GM21515 (cell line): ENCODE measurements around the gene FAM3A.
A peak's percentile ranks its signal among the peaks of the same experiment; 100 is the strongest.

Experiments used
- ATAC-seq: cut with Tn5 transposase; IDR thresholded peaks from one replicate; pipeline ENCODE4 v1.9.1; 2021; ENCODE audit not compliant: unreplicated experiment

Gene FAM3A

DNA sequence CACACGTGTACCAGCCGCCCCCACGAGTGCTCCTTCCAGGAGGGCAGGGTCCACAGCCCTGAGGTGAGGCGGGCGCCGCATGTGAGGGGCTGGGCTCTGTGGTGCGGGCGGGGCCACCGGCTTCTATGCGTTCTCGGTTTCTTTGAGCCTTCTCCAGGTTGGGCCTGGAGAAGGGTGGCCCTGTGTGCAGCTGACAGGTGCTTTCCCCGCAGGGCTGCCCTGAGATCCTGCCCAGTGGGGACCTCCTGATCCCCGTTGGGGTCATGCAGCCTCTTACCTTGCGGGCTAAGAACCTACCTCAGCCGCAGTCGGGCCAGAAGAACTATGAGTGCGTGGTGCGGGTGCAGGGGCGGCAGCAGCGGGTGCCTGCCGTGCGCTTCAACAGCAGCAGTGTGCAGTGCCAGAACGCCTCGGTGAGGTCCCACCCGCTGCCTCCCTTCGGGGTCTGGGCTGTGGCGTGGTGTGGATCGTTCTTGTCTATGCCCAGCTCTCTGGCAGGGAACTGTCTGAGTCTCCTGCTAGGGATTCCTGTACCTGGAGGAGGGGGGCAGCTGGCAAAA lies 51.1 kb downstream of the FAM3A start:
- ATAC-seq: no peak

DNA sequence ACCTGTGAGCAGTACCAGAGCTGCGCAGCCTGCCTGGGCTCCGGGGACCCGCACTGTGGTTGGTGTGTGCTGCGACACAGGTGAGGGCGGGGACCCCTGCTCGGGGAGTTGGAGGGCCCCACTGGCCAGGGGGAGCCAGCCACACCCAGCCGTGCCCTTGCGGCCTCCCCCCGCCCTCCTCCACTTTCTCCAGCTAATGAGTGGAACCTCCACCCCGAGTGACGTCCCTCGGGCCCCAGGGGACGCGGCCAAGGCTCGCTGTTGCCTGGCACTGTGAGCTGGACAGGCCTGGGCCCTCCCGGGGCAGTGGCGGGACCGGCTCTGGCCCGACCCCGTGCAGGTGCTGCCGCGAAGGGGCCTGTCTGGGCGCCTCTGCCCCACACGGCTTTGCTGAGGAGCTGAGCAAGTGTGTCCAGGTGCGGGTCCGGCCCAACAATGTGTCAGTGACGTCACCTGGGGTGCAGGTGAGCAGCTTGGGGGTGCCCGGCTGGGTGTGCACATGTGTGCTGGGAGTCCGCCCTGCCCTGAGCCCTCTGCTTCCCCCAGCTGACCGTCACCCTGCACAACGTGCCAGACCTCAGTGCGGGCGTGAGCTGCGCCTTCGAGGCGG lies 52.3 kb downstream of the FAM3A start:
- ATAC-seq: no peak

DNA sequence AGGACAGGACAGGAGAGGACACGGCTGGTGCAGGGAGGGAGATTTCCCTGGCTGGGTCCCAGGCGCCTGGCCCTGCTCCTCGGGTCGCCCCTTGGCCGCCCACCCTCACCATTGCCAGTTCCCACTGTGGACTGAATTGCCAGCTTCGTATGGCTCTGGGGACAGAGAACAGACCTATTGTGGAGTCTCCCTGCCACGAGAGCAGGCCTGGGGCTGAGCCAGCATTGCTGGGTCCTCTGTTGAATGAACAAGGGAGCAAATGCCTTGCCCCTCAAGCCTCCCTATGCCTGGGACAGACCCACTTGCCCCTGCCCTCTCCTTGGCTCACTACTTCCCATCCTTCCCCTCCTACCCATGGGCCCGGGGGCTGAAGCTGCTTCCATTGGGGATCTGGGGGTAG lies 53.6 kb downstream of the FAM3A start:
- no peak for ATAC-seq

DNA sequence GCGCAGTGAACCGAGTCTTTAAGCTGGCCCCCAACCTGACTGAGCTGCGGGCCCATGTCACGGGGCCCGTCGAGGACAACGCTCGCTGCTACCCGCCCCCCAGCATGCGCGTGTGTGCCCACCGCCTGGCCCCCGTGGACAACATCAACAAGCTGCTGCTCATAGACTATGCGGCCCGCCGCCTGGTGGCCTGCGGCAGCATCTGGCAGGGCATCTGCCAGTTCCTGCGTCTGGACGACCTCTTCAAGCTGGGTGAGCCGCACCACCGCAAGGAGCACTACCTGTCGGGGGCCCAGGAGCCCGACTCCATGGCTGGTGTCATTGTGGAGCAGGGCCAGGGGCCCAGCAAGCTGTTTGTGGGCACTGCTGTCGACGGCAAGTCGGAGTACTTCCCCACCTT lies 55.7 kb downstream of the FAM3A start:
- ATAC-seq: no peak

DNA sequence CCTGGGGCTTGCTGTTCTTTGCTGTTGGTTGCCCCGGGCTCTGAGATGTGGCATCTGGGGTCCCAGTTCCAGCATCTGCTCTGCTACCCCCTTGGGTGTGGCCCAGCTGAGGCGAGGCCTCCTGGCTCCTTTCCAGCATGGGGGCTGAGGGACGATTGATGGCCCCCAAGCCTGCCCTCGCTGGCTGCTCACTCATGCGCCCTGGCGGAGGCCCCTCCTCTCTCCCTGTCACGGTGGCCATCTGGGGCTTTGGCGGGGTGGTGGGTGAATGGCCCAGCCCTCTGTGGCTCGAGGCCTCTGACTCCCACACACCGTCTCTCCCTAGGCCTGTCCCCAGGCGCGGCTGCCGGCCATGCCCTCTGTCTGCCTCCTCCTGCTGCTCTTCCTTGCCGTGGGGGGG lies 56.2 kb downstream of the FAM3A start:
- ATAC-seq: no peak

DNA sequence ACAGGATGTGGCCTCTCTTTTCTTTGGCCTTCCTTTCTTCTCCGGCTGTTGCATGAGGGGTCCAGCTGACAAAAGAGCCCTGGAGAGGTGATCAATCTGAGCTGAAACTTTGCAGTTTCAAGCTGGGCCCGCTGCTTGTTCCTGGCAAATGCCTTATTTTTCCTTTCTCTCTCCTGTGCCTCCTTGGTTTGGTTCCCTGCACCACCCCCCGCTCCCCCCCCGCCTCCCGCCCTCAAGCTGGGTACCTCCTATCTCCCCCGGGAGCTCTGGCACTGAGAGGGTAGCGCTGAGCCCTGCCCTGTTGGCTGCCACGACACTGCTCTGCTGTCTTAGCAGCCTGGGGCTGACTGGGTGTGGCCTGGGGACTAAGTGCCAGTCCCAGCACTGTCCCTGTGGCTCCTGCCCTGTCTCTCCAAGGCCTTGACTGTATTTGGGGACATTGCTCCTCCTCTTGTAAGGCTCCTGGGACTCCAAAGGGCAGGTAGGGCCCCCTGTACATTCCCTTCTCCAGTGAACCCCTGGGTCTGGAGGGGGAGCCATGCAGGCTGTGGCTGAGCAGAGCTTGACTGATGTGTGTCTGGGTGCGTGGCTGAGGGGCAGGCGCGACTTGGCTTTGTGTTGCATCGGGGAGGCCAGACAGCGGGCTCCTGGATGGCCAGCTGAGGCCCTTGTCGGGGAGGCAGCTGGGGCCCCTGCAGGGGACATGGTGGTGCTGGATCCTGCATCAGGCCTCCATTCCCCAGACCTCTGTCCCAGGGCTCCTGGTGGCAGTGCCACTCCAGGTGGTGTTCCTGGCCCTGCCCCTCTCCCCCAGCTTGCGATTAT lies 56.9 kb downstream of the FAM3A start:
- no peak for ATAC-seq

DNA sequence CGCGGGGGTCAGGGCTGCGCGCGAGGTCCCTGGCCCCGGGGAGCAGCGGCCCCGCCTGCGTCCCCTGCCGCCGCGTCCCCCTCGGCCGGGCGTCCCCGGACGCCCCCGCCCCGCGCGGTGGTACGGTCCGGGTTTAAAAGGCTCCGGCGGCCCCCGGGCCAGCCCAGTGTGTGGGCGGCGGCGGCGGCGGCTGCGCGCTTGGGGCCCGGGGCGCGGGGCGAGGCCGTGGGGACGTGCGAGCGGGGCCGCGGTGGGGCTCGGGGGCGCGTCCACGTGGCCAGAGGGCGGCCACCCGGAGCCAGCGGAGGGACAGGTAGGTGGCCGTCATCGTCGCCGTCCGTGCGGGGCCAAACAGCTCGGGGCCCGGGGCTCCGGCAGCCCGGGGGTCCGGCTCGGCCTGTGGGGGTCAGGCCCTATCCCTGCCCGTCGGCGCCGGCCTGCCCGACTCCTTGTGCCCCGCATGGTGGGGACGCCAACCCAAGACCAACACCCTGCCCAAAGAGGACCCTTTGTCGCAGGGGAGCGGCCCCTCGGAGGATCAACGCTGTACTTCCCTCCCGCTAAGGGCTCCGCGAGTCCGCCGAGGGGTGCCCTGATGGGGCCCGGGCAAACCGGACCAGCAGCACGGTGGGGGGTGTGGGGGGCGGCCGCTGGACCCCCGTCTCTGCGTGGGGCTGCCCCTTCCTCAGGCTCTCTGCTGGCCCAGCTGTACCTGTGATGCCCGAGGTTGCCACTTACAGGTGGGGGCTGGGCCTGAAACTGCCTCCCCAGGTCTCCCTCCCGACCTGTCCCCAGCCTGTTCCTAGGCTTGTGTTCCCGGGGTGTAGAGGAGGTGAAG lies 57.7 kb downstream of the FAM3A start, which contains the start of gene PLXNA3:
TSS of gene PLXNA3 (plus strand) at position 166 of the 838 bp plus-strand sequence. CDS start 1,903 bp downstream, outside the sequence.
- peak; percentile 66 for ATAC-seq

DNA sequence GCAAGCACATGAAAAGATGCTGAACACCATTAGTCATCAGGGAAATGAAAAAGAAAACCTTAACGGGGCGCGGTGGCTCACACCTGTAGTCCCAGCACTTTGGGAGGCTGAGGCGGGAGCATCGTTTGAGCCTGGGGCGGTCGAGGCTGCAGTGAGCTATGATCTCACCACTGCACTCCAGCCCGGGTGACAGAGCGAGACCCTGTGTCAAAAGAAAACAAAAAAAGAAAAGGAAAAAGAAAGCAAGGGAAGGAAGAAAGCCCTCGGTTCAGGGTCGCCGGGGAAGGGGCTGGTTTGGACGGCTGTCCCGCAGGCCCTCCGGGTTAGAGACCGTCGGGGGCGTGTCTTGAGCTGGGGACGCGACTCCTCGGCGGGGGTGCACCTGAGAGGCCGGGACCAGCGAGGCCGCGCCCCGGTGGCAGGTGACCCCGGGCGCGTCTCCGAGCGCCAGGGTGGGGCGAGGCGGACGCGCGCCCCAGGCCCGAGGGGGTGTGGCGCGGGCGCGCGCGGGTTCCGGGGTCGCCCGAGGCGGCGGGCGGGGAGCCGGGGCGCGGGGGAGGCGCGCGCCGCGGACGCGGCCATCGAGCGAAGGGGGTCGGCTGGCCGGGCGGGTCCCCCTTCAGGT lies 58.4 kb downstream of the FAM3A start:
- ATAC-seq: peak; percentile 60
